HG02938 (cell line): ENCODE data around the gene MMEL1.
A peak's percentile ranks its signal among the peaks of the same experiment; 100 is the strongest.

Experiments
- ATAC-seq: cut with Tn5 transposase; IDR thresholded peaks from one replicate; pipeline ENCODE4 v1.9.1; 2021; ENCODE audit warnings: mild to moderate bottlenecking, moderate library complexity; ENCODE audit not compliant: unreplicated experiment

The MMEL1 gene

DNA sequence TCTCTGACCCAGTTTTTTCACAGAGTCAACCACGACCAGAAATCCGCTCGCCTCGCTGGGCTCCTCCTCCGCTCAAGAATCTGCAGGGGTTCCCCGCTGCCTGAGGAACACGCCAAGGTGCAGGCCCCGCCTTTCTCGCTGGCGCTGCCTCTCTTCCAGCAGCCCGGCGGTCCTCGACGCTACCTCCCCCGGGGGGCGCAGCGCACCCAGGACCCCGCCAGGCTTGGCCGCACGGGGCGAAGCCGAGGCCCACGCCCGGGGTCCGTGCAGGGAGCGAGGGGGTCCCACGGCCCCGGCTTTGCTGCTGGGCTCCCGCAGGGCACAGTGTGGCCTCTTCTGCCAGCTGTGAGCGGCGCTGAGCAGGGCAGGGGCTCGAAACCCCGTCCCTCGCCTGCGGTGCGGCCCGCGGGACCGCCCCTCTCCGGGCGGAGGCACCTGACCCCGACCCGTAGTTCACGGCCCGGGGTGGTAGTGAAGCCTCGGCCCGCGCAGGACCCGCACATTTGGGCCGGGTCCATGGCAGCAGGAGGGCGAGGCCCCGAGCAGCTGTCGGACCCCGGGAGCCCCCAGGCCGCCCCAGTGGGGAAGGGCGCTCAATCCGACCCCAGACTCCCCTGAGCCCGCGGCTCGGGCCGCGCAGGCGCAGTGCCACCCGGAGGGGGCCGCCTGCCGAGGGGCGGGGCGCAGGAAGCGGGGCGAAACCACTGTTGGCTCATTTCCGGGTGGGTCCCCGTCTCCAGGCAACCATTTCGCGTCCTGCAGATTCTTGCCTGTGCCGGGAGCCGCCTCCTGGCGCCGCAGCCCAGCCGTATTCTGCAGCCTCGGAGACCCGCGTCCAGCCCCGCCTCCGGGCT is 10.0 kb upstream of the MMEL1 start:
- peak; percentile 77 for ATAC-seq

DNA sequence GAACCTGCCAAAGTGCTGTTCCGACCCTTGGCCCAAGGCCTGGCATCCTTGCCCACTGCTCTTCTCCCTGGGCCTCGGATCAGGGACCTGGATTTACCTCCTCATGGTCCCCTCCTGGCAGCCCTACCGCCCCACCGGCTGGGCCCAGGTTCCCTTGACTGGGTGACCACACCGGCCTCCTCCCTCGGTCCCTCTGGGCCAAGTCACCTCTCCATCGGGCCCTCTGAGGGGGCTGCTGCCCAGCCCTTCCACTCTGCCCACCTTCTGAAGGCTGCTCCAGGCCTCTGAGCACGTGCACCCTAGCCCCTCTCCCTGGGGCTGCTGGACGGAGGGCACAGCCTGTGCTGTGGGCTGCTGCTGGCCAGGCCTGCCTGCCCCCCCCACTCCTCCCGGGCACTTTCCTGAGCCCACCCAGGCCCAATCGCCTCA is 9.3 kb upstream of the MMEL1 start:
- no peak for ATAC-seq

DNA sequence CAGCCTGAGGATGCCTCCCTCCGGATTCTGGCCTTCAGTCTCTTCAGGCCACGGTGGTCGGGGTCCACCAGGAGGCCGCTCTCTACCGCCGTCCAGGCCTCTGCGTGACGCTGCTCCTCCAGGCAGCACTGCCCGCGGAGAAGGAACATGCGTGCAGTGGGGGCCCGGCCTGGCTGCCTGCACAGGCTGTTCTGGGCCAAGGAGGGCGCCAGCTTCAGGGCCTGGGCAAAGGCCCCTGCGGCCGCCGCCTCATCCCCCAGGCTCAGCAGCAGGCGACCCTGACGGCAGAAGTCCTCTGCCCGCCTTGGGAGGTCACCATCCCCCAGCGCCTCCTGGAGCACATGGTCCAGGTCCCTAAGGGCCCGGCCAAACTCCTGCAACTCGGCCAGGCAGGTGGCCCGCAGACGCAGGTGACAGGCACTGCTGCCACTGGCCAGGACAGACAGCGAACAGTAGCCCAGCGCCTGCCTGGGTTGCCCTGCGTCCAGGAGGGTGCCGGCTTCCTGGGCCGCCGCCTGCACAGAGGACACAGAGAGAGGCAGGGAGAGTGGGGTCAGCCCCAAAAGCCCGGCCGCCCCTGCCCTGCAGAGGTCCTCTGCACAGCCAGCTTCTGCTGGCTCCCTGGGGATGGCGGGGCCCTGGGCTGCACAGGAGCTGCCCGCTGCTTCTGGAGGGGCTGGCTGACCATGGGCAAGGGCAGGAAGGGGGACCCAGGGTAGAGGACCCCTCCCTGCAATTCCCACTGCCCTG is 8.7 kb upstream of the MMEL1 start:
- no peak for ATAC-seq

DNA sequence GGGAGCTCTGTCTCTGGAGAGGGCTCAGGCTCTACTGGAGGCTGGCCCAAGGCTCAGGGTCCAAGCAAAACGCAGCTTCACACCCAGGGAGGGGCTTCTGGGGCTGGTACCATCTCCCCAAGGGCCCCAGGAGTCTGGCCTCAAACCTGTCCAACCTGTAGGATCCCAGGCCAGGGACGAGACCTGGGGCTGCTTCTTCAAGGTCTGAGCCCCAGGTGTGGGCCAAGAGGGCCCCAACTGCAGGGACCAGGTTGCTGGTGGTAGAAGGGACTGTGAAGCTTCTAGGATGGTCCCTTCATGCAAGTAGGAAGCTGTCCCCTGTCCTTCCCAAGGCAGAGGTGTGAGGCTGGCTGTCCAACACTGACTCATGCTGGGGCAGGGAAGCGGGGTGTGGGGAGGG is 7.8 kb upstream of the MMEL1 start:
- ATAC-seq: no peak

DNA sequence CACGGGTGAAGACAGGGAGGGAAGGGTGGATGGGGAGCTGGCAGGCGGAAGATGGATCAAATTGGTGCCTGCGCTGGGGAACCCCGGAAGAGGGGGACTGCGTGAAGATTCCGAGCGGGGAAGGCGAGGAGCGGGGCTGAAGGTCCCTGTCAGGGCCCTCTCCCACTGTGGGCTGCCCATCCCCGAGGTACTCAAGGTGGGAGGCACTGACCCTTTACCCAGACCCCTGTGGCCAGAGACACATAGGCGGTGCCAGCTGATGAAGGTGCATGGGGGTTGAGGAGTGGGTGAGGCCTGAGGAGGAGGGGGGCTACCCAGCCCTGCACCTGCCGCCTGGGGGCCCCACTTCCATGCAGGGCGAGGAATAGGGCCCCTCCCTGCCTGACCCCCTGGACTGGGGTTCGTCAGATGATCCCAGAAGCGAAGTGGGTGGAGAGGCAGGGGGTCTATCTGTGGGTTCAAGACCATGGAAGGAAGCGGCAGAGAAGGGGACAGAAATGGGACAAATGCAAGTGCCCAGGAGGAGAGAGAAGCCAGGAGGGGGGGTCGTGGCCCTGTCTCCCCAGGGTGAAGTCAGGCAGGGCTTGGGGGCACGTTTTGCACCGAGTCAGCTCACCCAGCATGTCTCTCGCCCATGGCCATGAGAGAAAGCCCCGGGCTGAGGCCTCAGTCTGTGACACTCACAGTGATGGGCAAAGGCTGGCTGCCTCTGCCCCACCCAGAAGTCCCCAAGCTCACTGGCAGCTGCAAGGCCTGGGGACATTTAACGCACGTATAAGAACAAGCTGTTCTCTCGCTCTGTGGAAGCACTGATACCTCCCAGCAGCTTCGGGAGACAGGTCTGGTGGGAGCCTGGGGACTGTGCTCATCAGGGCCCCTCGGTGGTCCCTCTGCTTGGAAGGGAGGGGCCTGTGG is 7.0 kb upstream of the MMEL1 start:
- no peak for ATAC-seq

DNA sequence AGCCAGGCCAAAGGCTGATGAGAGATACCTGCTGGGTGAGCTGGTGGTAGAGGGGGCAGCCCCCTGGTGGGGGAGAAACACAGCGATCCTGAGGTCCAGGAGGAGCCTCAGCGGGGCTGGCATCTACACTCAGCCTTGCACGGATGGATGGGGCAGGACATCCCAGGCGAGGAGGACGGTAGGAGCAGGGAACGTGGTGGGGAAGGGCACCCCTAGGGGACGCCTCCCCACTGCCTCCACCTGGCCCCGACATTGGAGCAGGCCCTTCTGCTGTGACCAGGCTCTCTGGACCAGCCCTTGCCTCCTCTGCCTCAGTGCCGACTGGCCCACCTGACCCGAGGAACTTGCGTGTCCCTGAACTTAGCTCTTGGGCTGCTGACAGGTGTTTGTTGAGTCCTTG is 6.4 kb upstream of the MMEL1 start:
- no peak for ATAC-seq

DNA sequence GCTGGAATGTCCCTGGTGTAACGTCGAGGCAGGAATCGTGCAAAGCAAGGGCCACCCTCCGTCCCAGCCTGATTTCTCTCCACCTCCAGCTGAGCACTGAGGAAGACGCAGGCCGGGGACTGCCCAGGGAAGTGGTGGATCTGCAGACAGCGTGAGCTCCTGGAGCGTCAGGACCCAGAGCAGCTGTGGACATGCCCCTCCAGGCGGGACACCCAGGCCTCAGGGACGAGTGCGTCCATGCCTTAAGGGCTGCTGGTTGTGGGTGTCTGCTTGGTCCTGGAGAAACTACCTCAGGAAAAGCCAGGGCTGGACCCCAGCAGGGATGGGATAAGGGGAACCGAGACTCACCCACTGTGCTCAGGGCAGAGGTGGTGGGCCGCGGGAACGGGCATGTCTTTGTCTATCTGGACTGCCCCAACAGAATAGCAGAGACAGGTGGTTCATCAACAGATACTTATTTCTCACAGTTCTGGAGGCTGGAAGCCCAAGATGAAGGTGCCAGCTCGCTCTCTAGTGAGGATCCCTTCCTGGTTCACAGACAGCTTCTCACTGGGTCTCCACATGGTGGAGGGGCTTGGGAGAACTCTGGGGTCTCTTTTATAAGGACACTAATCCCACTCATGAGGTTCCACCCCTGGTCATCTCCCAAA is 5.8 kb upstream of the MMEL1 start:
- no peak for ATAC-seq

DNA sequence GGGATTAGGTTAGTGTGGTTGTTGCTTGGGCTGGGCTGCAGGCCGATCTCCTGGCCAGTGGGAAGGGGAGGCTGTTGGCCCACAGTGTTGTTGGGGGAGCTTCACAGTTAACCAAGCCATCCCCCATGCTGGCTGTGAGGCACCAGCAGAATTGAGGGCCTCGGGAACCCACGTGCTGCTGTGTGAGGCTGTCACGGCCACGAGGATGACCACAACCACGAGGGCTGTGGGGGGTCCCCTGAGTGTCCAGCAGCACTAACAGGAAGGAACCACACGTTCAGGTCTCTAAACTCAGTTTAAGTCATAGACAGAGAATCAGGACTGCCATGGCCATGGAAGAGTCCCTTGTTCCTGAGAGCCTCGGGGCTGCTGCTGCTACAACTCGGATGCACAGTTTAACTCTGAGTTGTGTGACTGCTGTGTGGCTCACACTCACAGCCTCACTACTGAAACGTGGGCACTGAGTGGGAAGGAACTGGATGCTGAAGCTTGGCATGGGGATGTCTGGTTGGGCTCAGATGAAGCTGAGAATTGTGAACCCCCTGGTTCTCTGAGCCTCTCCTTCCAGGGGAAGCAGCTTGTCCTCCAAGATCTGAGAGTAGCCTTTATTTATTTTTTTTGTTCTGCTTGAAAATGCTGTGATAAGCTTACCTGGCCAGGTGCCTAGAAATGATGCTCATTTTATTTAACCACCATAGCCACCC is 4.8 kb upstream of the MMEL1 start:
- ATAC-seq: no peak

DNA sequence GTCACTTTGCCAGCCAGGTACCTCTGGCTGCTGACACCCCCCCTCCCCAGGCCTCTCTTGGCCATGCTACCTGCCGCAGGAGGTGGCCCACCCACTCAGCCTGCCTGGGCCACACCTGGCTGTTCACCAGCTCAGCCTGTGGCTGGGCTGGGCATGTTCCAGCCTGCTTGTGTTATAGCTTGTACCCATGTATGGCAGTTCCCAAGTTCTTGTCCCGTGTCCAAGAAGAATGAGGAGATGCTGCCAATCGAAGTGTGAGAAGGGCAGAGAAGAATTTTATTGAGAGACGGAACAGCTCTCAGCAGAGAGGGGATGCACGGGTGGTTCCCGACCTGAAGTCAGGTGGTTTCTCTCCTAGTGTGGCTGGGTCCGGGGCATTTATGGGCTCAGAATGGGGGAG is 3.9 kb upstream of the MMEL1 start:
- no peak for ATAC-seq

DNA sequence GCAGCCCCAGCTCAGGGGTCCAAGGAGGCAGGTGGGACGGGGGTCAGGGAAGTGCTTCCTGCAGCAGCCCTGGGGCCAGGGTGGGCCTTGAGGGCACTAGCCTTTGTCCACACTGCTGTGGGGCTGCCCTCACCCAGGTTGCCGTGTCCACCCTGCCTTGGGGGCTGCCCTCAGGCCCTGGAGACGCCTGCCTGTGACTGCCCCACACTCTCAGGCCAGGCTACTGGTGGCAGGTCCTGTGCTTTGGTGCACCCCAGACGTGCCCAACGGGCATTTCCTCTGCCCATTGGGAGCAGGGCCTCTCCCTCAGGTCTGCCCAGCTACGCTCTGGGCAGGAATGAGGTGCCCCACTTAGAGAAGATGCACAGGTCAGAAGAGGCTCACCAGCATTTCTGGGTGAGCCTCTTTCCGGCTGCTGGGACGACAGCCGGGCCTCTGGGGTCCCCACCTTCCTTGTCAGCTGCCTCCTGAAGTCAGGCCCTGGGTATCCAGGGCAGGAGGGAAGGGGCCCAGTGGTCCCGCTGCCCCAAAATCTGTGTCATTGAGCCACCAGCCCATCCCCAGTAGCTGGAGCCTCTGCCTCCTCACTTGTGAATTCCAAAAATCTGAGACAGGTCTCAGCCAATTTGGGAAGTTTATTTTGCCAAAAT is 2.7 kb upstream of the MMEL1 start:
- ATAC-seq: no peak

DNA sequence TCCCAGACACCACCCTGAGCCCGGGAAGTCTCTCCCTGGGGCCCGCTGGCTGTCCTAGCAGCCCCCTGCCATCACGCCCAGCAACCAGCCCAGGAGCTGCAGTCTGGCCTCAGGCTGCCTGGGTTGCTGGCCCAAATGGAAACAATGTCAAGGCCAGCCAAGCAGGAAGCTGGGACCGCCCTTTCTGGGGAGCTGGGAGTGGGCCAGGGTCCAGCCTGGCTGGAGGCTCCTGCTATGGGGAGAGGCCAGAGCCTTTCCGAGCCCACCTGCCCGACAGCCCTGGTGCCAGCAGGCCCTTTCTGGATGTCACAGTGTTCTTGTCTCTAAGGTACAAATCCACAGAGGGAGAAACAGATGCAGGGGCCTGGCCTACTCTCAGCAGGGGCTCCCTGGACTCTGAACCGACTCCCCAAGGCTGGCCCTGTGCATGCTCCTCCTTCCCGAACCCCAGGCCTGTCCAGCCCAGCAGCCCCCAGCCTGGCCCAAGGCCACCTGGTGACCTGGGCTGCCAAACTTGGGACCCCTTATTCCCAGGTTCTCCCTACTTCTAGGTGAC is 1.2 kb upstream of the MMEL1 start:
- ATAC-seq: no peak

DNA sequence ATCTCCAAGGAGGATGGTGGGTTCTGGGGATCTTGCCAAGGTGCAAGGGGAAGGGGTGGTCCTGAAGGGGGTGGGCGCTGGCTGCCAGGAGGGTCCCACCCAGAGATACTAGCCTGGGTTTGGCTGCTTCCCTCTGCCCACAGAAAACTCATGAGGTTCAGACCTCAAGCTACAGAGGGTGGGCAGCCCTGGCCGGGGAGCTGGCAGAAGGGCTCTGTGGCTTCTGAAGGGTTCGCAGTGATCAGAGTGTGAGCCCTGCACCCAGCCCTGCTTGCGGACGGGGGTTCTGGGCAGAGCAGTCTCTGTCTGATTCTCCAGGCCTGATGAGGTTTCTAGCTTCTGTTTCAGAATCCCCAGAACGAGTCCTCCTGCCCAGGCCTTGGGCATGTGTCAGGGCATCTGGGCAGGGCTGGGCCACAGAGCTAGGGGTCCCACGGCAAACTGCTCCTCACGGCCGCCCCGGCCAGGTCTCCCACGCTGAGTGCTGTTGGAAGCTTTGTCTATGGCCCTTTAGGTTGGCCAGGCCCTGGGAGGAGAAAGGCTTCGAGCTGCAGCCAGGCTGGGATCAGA is 635 bp upstream of the MMEL1 start:
- ATAC-seq: no peak

DNA sequence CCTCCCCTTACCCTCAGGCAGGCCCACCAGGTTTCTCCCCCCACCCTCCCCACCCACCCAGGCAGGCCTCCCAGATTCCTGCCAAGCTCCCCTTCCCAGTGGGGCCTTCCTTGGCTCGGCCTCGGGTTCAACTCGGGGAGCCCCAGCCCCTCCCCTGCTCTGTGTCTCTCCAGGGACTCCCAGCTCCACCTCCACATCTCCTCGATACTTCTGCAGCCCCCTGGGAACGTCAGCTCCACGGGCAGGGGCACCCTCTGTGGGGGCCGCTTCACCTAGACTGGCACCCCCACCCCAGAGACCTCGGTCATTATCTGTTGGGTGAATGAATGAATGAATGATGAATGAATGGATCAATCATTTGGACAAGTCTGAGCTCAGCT is 775 bp downstream of the MMEL1 start:
- ATAC-seq: no peak

DNA sequence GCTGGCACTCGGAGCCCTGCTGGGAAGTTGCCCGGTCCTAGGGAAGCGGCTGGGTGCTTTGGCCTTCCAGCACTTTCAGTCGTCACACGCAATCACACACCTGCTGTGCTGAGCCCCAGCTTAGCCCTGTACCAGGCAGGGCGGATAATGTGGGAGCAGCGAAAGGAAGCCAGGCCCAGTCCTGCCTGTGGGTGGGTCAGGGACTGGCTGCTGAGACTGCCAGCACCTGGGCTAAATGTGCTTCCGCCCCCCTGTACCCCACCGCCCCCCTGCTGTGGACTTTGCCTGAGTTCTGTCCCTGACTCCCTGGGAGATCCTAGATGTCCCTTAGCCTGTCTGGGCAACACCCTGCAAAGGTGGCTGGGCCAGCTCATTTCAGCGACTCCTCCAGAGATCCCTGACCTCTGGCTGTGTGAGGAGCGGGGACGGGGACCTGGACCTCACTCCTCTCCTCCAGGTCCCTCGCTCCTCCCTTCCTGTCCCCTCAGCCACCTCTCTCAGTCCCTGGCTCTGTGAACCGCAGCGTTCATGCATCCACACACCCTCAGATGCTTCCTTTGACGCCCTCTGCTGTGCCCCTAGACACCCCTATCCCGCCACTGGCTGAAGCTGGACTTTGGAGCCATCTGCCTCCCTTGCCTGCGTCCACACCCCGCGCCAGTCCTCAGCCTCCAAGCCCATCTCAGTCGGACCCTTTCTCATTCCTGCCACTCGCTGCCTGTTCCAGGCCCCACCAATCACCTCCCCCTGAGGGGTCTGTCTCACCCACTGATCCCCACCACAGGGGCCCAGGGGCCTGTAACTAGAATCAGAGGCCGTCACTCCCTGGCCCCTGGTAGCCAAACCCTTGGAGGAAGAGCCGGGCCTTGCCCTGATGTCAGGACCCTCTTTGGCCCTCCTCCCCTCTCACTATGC is 1.4 kb downstream of the MMEL1 start:
- ATAC-seq: no peak

DNA sequence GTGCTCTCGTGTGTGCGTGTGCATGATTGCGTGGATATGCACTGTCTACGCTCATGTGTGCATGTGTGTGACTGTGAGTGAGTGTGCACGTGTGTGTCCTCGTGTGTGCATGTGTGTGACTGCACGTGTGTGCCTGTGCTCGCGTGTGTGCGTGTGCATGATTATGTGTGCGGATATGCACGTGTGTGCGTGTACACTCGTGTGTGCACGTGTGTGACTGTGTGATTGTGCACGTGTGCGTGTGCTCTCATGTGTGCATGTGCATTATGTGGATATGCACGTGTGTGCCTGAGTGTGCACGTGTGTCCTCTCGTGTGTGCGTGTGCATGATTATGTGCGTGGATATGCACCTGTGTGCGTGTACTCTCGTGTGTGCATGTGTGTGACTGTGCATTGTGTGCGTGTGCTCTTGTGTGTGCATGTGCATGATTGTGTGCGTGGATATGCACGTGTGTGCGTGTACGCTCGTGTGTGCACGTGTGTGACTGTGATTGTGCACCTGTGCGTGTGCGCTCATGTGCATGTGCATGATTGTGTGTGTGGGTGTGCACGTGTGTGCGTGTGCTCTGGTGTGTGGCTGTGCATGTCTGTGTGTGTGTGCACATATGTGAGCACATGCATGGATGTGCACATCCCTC is 2.2 kb downstream of the MMEL1 start:
- ATAC-seq: no peak

DNA sequence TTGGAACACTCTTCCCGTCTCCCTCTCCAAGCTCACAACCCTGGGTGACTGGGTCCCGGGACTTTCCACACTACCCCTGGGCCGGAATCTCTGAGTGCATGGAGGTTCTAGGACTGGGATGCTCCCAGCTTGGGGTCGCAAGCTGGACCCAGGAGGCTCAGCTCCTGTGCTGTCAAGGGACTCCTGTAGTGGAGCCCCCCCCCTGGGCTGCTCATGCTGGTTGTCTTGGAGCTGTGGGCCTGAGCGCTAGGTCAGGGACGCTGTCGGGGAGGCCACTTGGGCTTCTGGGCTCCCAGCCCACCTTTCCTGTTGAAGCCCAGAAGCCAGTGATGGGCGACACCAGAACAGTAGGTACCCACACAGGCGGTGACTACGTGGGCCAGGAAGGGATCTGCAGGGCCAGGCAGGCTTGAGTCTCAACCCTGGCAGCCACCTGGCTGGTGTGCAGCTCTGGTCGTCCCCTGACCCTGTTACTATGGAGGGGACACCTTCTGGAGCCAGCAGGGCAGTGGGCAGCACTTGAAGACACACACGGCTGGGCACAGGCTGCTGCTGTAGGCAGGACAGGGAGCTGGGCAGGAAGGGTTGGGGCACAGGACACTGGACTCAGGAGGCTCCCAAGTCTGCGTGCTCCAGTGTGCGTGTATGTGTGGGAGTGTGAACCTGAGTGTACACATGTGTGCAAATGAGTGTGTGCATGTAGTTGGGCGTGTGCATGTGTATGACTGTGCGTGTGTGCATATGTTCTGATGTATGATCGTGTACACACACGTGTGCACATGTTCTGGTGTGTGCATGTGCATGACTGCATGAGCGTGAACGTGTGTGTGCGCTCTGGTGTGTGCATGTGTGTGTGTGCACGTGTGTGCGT is 3.0 kb downstream of the MMEL1 start:
- ATAC-seq: no peak
